ENCODE data around the gene CMTM7.

The CMTM7 gene

GRCh38 chr3:32419742-32420125 is 28.1 kb downstream of the CMTM7 start:
- no peak for DNase-seq

GRCh38 chr3:32420126-32421038 is 28.7 kb downstream of the CMTM7 start:
- peak; percentile 43 for DNase-seq

DNA sequence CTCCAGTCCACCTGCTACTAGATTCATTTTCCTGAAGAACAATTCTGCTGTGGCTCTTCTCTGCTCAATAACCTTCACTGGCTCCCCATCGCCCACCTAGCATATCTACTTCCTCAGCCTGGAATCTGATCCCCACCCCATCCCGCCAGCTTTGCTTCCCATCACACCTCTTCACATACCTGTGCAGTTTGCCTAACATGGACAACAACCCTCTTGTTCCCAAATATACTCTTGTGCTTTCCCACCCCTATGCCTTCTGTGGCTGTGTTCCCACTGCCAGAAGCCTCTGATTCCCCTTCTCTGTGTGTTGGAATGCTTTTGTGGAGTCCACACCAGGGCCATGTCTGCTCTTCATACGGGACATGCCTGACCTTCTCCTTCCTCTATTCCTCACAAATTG is 29.5 kb downstream of the CMTM7 start:
- no peak for DNase-seq

GRCh38 chr3:32421991-32422859 is 30.6 kb downstream of the CMTM7 start:
- DNase-seq, result no peak

DNA sequence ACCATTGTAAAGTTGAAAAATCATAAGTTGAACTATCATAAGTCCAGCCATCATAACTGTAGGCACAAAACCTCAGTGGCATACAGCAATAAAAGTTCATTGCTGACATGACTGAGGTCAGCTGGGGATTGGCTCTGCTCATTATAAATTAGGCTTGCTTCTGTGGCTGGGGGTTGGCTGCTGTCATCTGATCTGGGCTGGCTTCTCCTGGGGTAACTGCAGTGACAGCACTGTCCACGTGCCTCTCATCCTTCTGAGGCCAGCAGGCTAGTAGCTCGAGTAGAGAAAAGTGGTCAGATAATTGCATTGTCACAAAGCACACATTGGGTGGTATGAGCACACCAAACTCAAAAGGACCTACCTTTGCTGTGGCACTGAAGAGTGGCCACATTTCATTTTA is 31.3 kb downstream of the CMTM7 start:
- no peak for DNase-seq

GRCh38 chr3:32423534-32423933 is 31.9 kb downstream of the CMTM7 start:
- no peak for DNase-seq

DNA sequence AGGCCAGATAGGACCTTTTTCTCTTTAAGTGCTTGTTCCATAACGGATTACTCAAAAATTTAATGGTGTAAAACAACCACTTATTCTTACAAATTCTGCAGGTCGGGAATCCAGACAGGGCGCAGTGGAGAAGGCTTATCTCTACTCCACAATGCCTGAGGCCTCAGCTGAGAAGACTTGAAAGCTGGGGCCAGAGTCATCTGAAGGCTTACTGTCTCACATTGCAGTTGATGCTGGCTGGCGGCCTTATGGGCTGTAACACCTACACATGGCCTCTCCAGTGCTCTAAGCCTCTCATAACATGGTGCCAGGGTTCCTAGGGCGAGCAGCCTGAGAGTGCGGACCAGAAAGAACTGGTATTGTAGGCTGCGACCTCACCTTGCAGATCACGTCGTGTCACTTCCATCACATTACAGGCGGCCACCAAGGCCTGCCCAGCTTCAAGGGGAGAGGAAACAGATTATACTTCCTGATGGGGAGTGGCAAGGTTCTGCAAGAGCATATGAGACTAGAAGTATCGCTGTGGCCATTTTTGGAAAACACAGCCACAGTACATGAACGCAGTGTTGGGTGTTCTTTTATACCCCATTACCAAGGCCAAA is 32.4 kb downstream of the CMTM7 start:
- no peak for DNase-seq

- no peak for DNase-seq
Observed at GRCh38 chr3:32424581-32425250, 33.1 kb downstream of the CMTM7 start.

- no peak for DNase-seq
Observed at GRCh38 chr3:32428092-32429068, 36.7 kb downstream of the CMTM7 start.

GRCh38 chr3:32430900-32431299 is 39.2 kb downstream of the CMTM7 start:
- DNase-seq, result no peak

- no peak for DNase-seq
Observed at GRCh38 chr3:32431481-32431880, 39.8 kb downstream of the CMTM7 start.

GRCh38 chr3:32432045-32432710 is 40.5 kb downstream of the CMTM7 start:
- peak; percentile 23 for DNase-seq

- DNase-seq, result peak; percentile 82
Observed at GRCh38 chr3:32432711-32433530, 41.3 kb downstream of the CMTM7 start.

DNA sequence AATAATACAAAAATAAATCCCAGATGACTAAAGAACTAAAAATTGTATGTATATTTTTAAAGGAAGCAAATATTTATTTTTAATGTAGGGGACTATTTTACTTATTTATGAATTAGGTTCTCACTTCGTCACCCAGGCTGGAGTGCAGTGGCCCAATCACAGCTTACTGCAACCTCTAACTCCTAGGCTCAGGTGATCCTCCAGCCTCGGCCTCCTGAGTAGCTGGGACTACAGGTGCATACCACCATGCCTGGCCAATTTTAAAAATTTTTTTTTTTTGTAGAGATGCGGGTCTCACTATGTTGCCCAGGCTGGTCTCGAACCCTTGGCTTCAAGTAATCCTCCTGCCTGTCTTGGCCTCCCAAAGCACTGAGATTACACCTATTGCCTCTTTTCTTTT is 42.6 kb downstream of the CMTM7 start:
- DNase-seq, result no peak

DNA sequence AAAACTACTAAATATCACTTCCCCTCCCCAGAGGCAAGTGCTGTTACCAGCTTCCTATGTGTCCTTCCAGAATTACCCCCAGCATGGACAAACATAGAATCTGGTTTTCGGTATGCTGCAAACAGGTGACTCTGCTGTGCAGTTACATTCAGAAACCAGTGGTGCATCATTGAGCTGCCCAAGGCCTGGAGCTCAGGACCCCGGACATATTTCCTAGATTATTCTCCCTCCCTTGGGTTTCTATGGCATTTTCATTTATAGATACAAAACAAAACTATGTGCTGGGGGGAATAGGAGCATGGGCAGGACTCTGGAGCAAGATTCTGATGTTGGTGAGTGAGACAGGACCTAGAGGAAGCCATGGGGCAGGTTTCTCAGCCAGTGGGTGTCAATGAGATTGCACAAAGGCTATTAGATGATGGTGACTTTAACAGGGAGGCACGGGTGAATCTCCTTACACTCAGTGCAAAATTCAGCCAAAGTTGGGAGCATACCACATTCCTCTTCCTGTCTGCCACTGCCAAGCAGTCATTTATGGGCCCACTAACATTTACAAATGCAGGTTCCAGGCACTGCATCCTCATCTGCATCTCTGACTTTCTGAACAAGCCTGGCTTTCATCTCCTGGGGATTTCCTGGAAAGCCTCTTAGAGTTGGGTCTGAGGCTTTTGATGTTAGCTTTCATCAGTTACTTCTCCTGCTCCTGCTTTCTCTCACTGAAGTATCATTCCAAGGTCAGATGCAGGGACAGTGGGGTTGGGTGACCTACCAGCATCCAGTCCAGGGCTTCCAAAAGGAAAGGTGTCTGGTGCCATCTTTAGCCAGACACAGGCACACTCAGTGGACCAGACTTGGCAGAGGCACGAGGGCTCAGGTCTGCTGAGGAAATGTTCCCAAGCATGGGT is 44.5 kb downstream of the CMTM7 start:
- no peak for DNase-seq

- DNase-seq, result peak; percentile 56
Observed at GRCh38 chr3:32436816-32437189, 45.1 kb downstream of the CMTM7 start.

DNA sequence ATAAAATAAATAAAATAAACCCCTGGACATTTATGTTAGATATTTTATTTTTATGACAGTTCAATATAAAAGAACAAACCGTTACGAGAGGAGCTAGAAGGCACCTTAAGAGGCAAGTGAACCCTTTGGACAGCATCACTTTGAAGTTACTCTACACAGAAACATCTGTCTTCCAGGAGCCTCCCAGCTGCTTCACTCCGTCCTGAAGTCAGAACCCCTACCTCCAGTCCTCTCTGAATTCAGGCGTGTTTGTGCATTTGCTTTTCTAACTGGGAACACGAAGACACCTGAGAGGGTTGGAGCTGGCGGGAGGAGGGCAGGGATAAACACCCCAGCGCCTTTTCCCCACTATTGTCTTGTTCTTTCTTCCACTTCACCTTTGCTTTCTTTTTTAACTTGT is 46.2 kb downstream of the CMTM7 start:
- no peak for DNase-seq

DNA sequence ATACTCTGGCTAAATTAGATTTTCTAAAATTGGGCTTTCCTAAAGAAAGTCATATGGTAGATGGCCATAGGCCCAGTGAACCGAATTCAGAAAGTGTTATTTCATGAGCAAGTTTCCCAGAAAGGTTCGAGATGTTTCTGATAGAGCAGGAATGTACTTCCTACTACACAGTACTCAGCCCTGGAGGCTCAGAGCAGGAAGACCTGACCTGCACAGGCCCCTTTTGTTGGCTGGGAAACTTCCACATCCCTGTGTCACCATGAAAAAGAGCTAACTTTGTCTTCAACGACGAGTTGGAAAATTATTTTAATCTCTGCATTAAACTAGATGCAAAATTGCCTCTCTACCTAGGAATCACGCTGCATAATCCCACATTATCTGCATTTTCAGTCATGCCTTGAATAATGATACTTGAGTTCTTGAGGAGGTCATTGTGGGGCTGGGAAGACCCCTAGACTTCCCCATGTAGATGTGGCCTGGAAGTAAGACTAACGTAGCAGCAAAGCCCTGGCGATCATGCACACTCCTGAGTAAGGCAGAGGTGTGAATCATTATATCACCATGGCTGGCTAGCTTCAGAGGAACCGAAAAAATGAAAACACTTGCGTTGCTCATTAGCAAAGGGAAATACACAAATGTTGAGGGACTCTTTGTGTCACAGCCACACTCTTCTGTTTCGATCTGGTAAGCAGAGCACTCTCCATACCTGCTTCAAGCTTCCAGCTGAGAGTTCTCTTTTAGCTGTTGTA is 47.1 kb downstream of the CMTM7 start:
- peak; percentile 58 for DNase-seq
